Neural cell (in vitro differentiated cells): ENCODE data around the gene ZNF691. TPM values are rescaled to one million over a fixed set of nuclear protein-coding genes. Genes with fewer than 3 reads are reported as not detected.
"Not testable (repeated sequence)": the region's sequence is repeated elsewhere in the genome, so short reads cannot be mapped to it uniquely, and the experiment has no call there.

ENCODE experiments used
- H2AFZ ChIP-seq: fragments of 200-600, 300-800 bp; sonication (generic), shearing (Covaris generic); 2 replicates; pipeline ENCODE4 v1.6.0; 2014; ENCODE audit warnings: low read depth, mild to moderate bottlenecking, antibody characterized with exemption, low read length, moderate library complexity
- H3F3A ChIP-seq: fragments of 200-600 bp; shearing (Covaris generic); 2 replicates; pipeline ENCODE4 v1.6.1; 2016; ENCODE audit warnings: mild to moderate bottlenecking, moderate library complexity, mixed read lengths, antibody characterized with exemption, low read length; ENCODE audit not compliant: insufficient read depth, poor library complexity, severe bottlenecking
- H3K27ac ChIP-seq: fragments of 200-600, 300-800 bp; sonication (generic), shearing (Covaris generic); 2 replicates; pipeline ENCODE4 v1.5.1; 2014; ENCODE audit warnings: mild to moderate bottlenecking, low read length, moderate library complexity
- H3K27me3 ChIP-seq: fragments of 300-800, 200-600 bp; sonication (generic), shearing (Covaris generic); 2 replicates; pipeline ENCODE4 v1.6.0; 2014; ENCODE audit warnings: mild to moderate bottlenecking, low read depth, low read length, moderate library complexity; ENCODE audit not compliant: insufficient read depth
- H3K36me3 ChIP-seq: fragments of 300-800, 200-600 bp; sonication (generic), shearing (Covaris generic); 2 replicates; pipeline ENCODE4 v1.5.1; 2014; ENCODE audit warnings: mild to moderate bottlenecking, antibody characterized with exemption, low read length, moderate library complexity; ENCODE audit not compliant: insufficient read depth
- H3K4me2 ChIP-seq: fragments of 300-800, 200-600 bp; sonication (generic), shearing (Covaris generic); 2 replicates; pipeline ENCODE4 v1.6.0; 2014; ENCODE audit warnings: mild to moderate bottlenecking, low read length
- H3K4me3 ChIP-seq: fragments of 300-800, 200-600 bp; sonication (generic), shearing (Covaris generic); 2 replicates; pipeline ENCODE4 v1.5.1; 2014; ENCODE audit warnings: mild to moderate bottlenecking, low read length, moderate library complexity
- H3K79me2 ChIP-seq: fragments of 200-600 bp; shearing (Covaris generic); replicated peaks from 2 replicates; pipeline ENCODE4 v1.6.0; 2014; ENCODE audit warnings: mild to moderate bottlenecking, low read length, moderate library complexity; ENCODE audit not compliant: insufficient read depth
- H3K9ac ChIP-seq: fragments of 300-800, 200-600 bp; sonication (generic), shearing (Covaris generic); 2 replicates; pipeline ENCODE4 v1.6.1; 2016; ENCODE audit warnings: mild to moderate bottlenecking, low read length, mixed read lengths
- H3K9me2 ChIP-seq: fragments of 200-600 bp; shearing (Covaris generic); 2 replicates; pipeline ENCODE4 v1.6.1; 2016; ENCODE audit warnings: mild to moderate bottlenecking, low read length, mixed read lengths; ENCODE audit not compliant: insufficient read depth
- H3K9me3 ChIP-seq: fragments of 200-600, 300-800 bp; sonication (generic), shearing (Covaris generic); 2 replicates; pipeline ENCODE4 v1.6.1; 2016; ENCODE audit warnings: mild to moderate bottlenecking, mixed run types, low read length, moderate library complexity, mixed read lengths
- H4K20me1 ChIP-seq: fragments of 200-600 bp; shearing (Covaris generic); 2 replicates; pipeline ENCODE4 v1.6.1; 2016; ENCODE audit warnings: mild to moderate bottlenecking, mixed run types; ENCODE audit not compliant: insufficient read depth
- CTCF ChIP-seq: fragments of 450-650 bp; IDR thresholded peaks from 2 replicates; pipeline ENCODE4 v1.5.1; 2014; ENCODE audit warnings: antibody characterized with exemption, mild to moderate bottlenecking, moderate library complexity; ENCODE audit not compliant: poor library complexity, severe bottlenecking
- EP300 ChIP-seq: fragments of 450-650 bp; conservative IDR thresholded peaks from 2 replicates; pipeline ENCODE4 v1.6.1; 2014; ENCODE audit warnings: antibody characterized with exemption, mild to moderate bottlenecking, moderate library complexity; ENCODE audit not compliant: poor library complexity, severe bottlenecking
- EZH2 ChIP-seq: fragments of 200-600, 300-800 bp; shearing (Covaris generic), sonication (generic); IDR thresholded peaks from 2 replicates; pipeline ENCODE4 v1.6.1; 2014; ENCODE audit warnings: antibody characterized with exemption, low read length, borderline replicate concordance, mild to moderate bottlenecking; ENCODE audit not compliant: insufficient read depth, poor library complexity, severe bottlenecking
- MXI1 ChIP-seq: fragments of 450-650 bp; conservative IDR thresholded peaks from 2 replicates; pipeline ENCODE4 v1.6.1; 2014; ENCODE audit warnings: antibody characterized with exemption, mild to moderate bottlenecking; ENCODE audit not compliant: poor library complexity, severe bottlenecking
- POLR2AphosphoS5 ChIP-seq: IDR thresholded peaks from 2 replicates; pipeline ENCODE4 v1.6.1; 2012
- RAD21 ChIP-seq: fragments of 450-650 bp; conservative IDR thresholded peaks from 2 replicates; pipeline ENCODE4 v1.6.1; 2014; ENCODE audit warnings: antibody characterized with exemption, mild to moderate bottlenecking, moderate library complexity
- SMC3 ChIP-seq: fragments of 450-650 bp; conservative IDR thresholded peaks from 2 replicates; pipeline ENCODE4 v1.6.1; 2014; ENCODE audit warnings: antibody characterized with exemption, mild to moderate bottlenecking, moderate library complexity; ENCODE audit not compliant: poor library complexity
- TAF1 ChIP-seq: IDR thresholded peaks from 2 replicates; pipeline ENCODE4 v1.6.1; 2012; ENCODE audit warnings: low read depth
- polyA plus RNA-seq: library from polyadenylated mRNA; depleted of rRNA; stranded (reverse); fragments of >200 nt; gene quantifications from 2 replicates; pipeline ENCODE4 v1.2.3, GENCODE V29; 2014
- TF ChIP-seq, protein P1 (sequence below): IDR thresholded peaks from 2 replicates; pipeline ENCODE4 v1.6.1; 2012; ENCODE audit warnings: borderline replicate concordance

ZNF691 gene
- polyA plus RNA-seq, 1 donor from 2014 or later, result 14.9 TPM

GRCh38 chr1:42869751-42870150, 23.3 kb downstream of the ZNF691 start:
- not testable (repeated sequence) for H3K4me3 ChIP-seq, H3K27me3 ChIP-seq, H3F3A ChIP-seq, H3K9me3 ChIP-seq, H3K4me2 ChIP-seq, H3K36me3 ChIP-seq, H3K79me2 ChIP-seq, H3K9ac ChIP-seq, H2AFZ ChIP-seq, H4K20me1 ChIP-seq, H3K9me2 ChIP-seq, H3K27ac ChIP-seq

DNA sequence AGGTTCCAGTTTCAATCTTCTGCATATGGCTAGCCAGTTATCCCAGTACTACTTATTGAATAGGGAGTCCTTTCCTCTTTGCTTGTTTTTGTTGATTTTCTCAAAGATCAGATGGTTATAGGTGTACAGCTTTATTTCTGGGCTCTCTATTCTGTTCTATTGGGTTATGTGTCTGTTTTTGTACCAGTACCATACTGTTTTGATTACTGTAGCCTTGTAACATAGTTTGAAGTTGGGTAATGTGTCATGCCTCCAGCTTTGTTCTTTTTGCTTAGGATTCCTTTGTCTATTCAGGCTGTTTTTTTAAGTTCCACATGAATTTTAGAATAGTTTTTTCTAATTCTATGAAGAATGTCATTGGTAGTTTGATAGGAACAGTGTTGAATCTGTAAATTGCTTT, 26.7 kb downstream of the ZNF691 start:
- not testable (repeated sequence) for H2AFZ ChIP-seq, H3K36me3 ChIP-seq, H3F3A ChIP-seq, H3K9ac ChIP-seq, H3K9me3 ChIP-seq, H3K79me2 ChIP-seq, H3K4me3 ChIP-seq, H3K27me3 ChIP-seq, H4K20me1 ChIP-seq, H3K27ac ChIP-seq, H3K9me2 ChIP-seq, H3K4me2 ChIP-seq

GRCh38 chr1:42873670-42874069, 27.3 kb downstream of the ZNF691 start:
- Histone ChIP-seq H4K20me1 (no peaks in the 10 kb centered on the region), H2AFZ (no peak overlapping the region), H3K4me3 (no peak overlapping the region), H3K79me2 (no peaks in the 10 kb centered on the region), H3K27me3 (no peaks in the 10 kb centered on the region), H3K27ac (no peak overlapping the region), H3K36me3 (no peaks in the 10 kb centered on the region), H3K9me2 (no peaks in the 10 kb centered on the region), H3K9ac (no peak overlapping the region), H3K9me3 (no peaks in the 10 kb centered on the region), H3F3A (no peaks in the 10 kb centered on the region), H3K4me2 (no peak overlapping the region)
- TF ChIP-seq CTCF (no peak), TAF1 (no peak), EZH2 (no peak), MXI1 (no peak), EP300 (no peak), POLR2AphosphoS5 (no peak), SMC3 (no peak), RAD21 (no peak)
- TF ChIP-seq, protein P1, sequence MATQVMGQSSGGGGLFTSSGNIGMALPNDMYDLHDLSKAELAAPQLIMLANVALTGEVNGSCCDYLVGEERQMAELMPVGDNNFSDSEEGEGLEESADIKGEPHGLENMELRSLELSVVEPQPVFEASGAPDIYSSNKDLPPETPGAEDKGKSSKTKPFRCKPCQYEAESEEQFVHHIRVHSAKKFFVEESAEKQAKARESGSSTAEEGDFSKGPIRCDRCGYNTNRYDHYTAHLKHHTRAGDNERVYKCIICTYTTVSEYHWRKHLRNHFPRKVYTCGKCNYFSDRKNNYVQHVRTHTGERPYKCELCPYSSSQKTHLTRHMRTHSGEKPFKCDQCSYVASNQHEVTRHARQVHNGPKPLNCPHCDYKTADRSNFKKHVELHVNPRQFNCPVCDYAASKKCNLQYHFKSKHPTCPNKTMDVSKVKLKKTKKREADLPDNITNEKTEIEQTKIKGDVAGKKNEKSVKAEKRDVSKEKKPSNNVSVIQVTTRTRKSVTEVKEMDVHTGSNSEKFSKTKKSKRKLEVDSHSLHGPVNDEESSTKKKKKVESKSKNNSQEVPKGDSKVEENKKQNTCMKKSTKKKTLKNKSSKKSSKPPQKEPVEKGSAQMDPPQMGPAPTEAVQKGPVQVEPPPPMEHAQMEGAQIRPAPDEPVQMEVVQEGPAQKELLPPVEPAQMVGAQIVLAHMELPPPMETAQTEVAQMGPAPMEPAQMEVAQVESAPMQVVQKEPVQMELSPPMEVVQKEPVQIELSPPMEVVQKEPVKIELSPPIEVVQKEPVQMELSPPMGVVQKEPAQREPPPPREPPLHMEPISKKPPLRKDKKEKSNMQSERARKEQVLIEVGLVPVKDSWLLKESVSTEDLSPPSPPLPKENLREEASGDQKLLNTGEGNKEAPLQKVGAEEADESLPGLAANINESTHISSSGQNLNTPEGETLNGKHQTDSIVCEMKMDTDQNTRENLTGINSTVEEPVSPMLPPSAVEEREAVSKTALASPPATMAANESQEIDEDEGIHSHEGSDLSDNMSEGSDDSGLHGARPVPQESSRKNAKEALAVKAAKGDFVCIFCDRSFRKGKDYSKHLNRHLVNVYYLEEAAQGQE, result no peak
